SK-N-DZ (cell line): ENCODE measurements around the gene CARM1.

Source experiments
- small RNA-seq, 2 experiments: library from RNA; depleted of rRNA; stranded (forward); fragments of <200 nt; gene quantifications; one replicate each; pipeline ENCODE3, GENCODE V24; 2014

The CARM1 gene

Small RNA genes lying within 50 kb of the gene (small RNA-seq; reads per million reads assigned to genes)
- 0 reads per million in 2 experiments for gene MIR6793
